HepG2 (cell line): Measurements from ENCODE around the gene C2orf78. TPM values are rescaled to one million over a fixed set of nuclear protein-coding genes. Genes with fewer than 3 reads are reported as not detected.

ENCODE experiments used
- ATF7 ChIP-seq, 2 experiments: fragments of 450-650 bp in 1 of 2; sonication (generic) in 1 of 2; formaldehyde crosslinking in 1 of 2; IDR thresholded peaks; 2 replicates each; pipeline versions ENCODE4 v1.4.0 to v1.6.1; 2016 to 2020; ENCODE audit warnings: antibody characterized with exemption in 1 of 2, mild to moderate bottlenecking in 1 of 2, missing genetic modification reagents in 1 of 2
- CBX1 ChIP-seq: IDR thresholded peaks from one replicate; pipeline ENCODE4 v1.6.1; 2016; ENCODE audit warnings: antibody characterized with exemption, low read depth
- GATAD2A ChIP-seq: IDR thresholded peaks from 2 replicates; pipeline ENCODE4 v1.6.1; 2016
- ISL2 ChIP-seq: sonication (generic); formaldehyde crosslinking; IDR thresholded peaks from 2 replicates; pipeline ENCODE4 v1.5.0; 2020; ENCODE audit warnings: missing genetic modification reagents
- MAFG ChIP-seq: sonication (generic); formaldehyde crosslinking; IDR thresholded peaks from 2 replicates; pipeline ENCODE4 v1.5.1; 2020; ENCODE audit warnings: mild to moderate bottlenecking, missing genetic modification reagents
- RARG ChIP-seq: sonication (generic); formaldehyde crosslinking; IDR thresholded peaks from 2 replicates; pipeline ENCODE4 v1.4.0; 2020; ENCODE audit warnings: low read depth, mild to moderate bottlenecking, missing genetic modification reagents
- RBAK ChIP-seq: sonication (generic); formaldehyde crosslinking; IDR thresholded peaks from 2 replicates; pipeline ENCODE4 v1.5.1; 2020; ENCODE audit warnings: mild to moderate bottlenecking, missing genetic modification reagents
- RCOR2 ChIP-seq: IDR thresholded peaks from 2 replicates; pipeline ENCODE4 v1.6.1; 2016; ENCODE audit warnings: missing biosample characterization, missing genetic modification reagents
- SNAPC5 ChIP-seq: sonication (generic); formaldehyde crosslinking; IDR thresholded peaks from 2 replicates; pipeline ENCODE4 v1.8.1; 2023; ENCODE audit warnings: mild to moderate bottlenecking, missing genetic modification reagents, borderline replicate concordance
- TBX3 ChIP-seq: fragments of 450-650 bp; IDR thresholded peaks from 2 replicates; pipeline ENCODE4 v1.6.1; 2017; ENCODE audit warnings: antibody characterized with exemption, mild to moderate bottlenecking, inconsistent platforms, borderline replicate concordance
- TGIF2 ChIP-seq: IDR thresholded peaks from 2 replicates; pipeline ENCODE4 v1.6.1; 2016; ENCODE audit warnings: control low read depth, missing compliant biosample characterization
- U2AF1 ChIP-seq: fragments of 200-400 bp; formaldehyde crosslinking; optimal IDR thresholded peaks from 2 replicates; pipeline ENCODE3; 2017; ENCODE audit warnings: mild to moderate bottlenecking, low read depth, low read length
- YY1 ChIP-seq: IDR thresholded peaks from 2 replicates; pipeline ENCODE4 v1.6.1; 2011; ENCODE audit warnings: low read length, low read depth, moderate library complexity, mild to moderate bottlenecking; ENCODE audit not compliant: insufficient read depth, insufficient replicate concordance
- ZNF329 ChIP-seq: sonication (generic); formaldehyde crosslinking; IDR thresholded peaks from 2 replicates; pipeline ENCODE4 v1.9.0; 2021; ENCODE audit warnings: low read depth, mild to moderate bottlenecking, missing genetic modification reagents
- ZNF589 ChIP-seq: sonication (generic); formaldehyde crosslinking; conservative IDR thresholded peaks from 2 replicates; pipeline ENCODE4 v1.8.0; 2022; ENCODE audit warnings: mild to moderate bottlenecking, moderate library complexity, missing genetic modification reagents
- ZNF703 ChIP-seq: sonication (generic); formaldehyde crosslinking; IDR thresholded peaks from 2 replicates; pipeline ENCODE4 v1.5.1; 2020; ENCODE audit warnings: missing genetic modification reagents, mild to moderate bottlenecking, moderate library complexity, borderline replicate concordance
- ZNF747 ChIP-seq: sonication (generic); formaldehyde crosslinking; IDR thresholded peaks from 2 replicates; pipeline ENCODE4 v1.8.1; 2023; ENCODE audit warnings: missing genetic modification reagents, mild to moderate bottlenecking, borderline replicate concordance
- ZSCAN22 ChIP-seq: sonication (generic); formaldehyde crosslinking; IDR thresholded peaks from 2 replicates; pipeline ENCODE4 v1.4.0; 2020; ENCODE audit warnings: mild to moderate bottlenecking, missing genetic modification reagents
- polyA plus RNA-seq, 8 experiments: library from polyadenylated mRNA; depleted of rRNA in 3 of 8; stranded (reverse) in 7 of 8; unstranded in 1 of 8; fragments of >200 nt; fragmentation: Illumina TruSeq in 4 of 8; extraction: Trizol in 4 of 8; gene quantifications; 2 replicates each; pipeline versions ENCODE4 v1.2.1 to v1.2.3, GENCODE V29; 2011 to 2016; ENCODE audit warnings: low read depth in 4 of 8, missing spikeins in 1 of 8, mixed read lengths in 1 of 8; ENCODE audit not compliant: insufficient read depth in 1 of 8
- total RNA-seq, 5 experiments: library from RNA; depleted of rRNA; stranded (reverse); fragments of >200 nt; fragmentation: Illumina TruSeq; extraction: Trizol; gene quantifications; 2 replicates each; pipeline ENCODE4 v1.2.3, GENCODE V29; 2016; ENCODE audit warnings: low read depth in 1 of 5
- TF ChIP-seq, protein P1 (sequence below): IDR thresholded peaks from 2 replicates; pipeline ENCODE4 v1.6.1; 2016; ENCODE audit warnings: mild to moderate bottlenecking
- TF ChIP-seq, protein P2 (sequence below): sonication (generic); formaldehyde crosslinking; IDR thresholded peaks from 2 replicates; pipeline ENCODE4 v1.5.0; 2020; ENCODE audit warnings: missing genetic modification reagents
- TF ChIP-seq, protein P3 (sequence below): sonication (generic); formaldehyde crosslinking; IDR thresholded peaks from 2 replicates; pipeline ENCODE4 v1.5.1; 2020; ENCODE audit warnings: mild to moderate bottlenecking, missing genetic modification reagents, borderline replicate concordance

Gene C2orf78
- total and polyA plus RNA-seq, 2 of the 13 experiments (the other 11 are each of a cell fraction or from before 2014, with no cell fraction given), result not detected

GRCh38 chr2:73779467-73780236, 4.3 kb upstream of the C2orf78 start, which contains the start of gene DUSP11 (continued):
- TF ChIP-seq, protein P1, sequence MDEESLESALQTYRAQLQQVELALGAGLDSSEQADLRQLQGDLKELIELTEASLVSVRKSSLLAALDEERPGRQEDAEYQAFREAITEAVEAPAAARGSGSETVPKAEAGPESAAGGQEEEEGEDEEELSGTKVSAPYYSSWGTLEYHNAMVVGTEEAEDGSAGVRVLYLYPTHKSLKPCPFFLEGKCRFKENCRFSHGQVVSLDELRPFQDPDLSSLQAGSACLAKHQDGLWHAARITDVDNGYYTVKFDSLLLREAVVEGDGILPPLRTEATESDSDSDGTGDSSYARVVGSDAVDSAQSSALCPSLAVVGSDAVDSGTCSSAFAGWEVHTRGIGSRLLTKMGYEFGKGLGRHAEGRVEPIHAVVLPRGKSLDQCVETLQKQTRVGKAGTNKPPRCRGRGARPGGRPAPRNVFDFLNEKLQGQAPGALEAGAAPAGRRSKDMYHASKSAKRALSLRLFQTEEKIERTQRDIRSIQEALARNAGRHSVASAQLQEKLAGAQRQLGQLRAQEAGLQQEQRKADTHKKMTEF (CRISPR knock-in tag), result peak; percentile 63; the same call in 1 of the 2 replicates
- TF ChIP-seq, protein P2, sequence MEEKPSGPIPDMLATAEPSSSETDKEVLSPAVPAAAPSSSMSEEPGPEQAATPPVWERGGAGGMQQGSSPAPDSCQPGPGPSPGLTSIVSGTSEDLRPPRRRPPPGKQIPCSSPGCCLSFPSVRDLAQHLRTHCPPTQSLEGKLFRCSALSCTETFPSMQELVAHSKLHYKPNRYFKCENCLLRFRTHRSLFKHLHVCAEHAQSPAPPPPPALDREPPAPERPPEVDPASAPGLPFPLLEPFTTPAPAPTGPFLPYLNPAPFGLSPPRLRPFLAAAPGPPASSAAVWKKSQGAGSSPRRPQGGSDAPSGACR (CRISPR knock-in tag), result no peak
- TF ChIP-seq ISL2 (CRISPR knock-in tag) (no peak), TBX3 (no peak), ZSCAN22 (CRISPR knock-in tag) (no peak), U2AF1 (peak; percentile 92), GATAD2A (CRISPR knock-in tag) (peak; percentile 81), TGIF2 (CRISPR knock-in tag) (peak; percentile 87), RARG (no peak), ZNF589 (CRISPR knock-in tag) (no peak), YY1 (peak; percentile 87), RBAK (CRISPR knock-in tag) (0 out of 2 replicates have a peak, but pooled peaks have one; percentile 27), SNAPC5 (CRISPR knock-in tag) (peak; percentile 72; the same call in 1 of the 2 replicates), ZNF747 (CRISPR knock-in tag) (peak; percentile 66; the same call in 1 of the 2 replicates), RCOR2 (CRISPR knock-in tag) (peak; percentile 66; the same call in 1 of the 2 replicates), ZNF703 (no peak), CBX1 (peak; percentile 75), ZNF329 (CRISPR knock-in tag) (no peak), MAFG (CRISPR knock-in tag) (no peak), ATF7 (IDR thresholded peaks at IDR 0.05) (no peak), ATF7 (CRISPR knock-in tag; IDR thresholded peaks at IDR 0.05) (no peak)
- TF ChIP-seq, protein P3, sequence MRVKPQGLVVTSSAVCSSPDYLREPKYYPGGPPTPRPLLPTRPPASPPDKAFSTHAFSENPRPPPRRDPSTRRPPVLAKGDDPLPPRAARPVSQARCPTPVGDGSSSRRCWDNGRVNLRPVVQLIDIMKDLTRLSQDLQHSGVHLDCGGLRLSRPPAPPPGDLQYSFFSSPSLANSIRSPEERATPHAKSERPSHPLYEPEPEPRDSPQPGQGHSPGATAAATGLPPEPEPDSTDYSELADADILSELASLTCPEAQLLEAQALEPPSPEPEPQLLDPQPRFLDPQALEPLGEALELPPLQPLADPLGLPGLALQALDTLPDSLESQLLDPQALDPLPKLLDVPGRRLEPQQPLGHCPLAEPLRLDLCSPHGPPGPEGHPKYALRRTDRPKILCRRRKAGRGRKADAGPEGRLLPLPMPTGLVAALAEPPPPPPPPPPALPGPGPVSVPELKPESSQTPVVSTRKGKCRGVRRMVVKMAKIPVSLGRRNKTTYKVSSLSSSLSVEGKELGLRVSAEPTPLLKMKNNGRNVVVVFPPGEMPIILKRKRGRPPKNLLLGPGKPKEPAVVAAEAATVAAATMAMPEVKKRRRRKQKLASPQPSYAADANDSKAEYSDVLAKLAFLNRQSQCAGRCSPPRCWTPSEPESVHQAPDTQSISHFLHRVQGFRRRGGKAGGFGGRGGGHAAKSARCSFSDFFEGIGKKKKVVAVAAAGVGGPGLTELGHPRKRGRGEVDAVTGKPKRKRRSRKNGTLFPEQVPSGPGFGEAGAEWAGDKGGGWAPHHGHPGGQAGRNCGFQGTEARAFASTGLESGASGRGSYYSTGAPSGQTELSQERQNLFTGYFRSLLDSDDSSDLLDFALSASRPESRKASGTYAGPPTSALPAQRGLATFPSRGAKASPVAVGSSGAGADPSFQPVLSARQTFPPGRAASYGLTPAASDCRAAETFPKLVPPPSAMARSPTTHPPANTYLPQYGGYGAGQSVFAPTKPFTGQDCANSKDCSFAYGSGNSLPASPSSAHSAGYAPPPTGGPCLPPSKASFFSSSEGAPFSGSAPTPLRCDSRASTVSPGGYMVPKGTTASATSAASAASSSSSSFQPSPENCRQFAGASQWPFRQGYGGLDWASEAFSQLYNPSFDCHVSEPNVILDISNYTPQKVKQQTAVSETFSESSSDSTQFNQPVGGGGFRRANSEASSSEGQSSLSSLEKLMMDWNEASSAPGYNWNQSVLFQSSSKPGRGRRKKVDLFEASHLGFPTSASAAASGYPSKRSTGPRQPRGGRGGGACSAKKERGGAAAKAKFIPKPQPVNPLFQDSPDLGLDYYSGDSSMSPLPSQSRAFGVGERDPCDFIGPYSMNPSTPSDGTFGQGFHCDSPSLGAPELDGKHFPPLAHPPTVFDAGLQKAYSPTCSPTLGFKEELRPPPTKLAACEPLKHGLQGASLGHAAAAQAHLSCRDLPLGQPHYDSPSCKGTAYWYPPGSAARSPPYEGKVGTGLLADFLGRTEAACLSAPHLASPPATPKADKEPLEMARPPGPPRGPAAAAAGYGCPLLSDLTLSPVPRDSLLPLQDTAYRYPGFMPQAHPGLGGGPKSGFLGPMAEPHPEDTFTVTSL (CRISPR knock-in tag), result no peak; the same call in 1 of the 2 replicates
